Measurements from ENCODE around the gene PCYT1A. TPM values are rescaled to one million over a fixed set of nuclear protein-coding genes. Genes with fewer than 3 reads are reported as not detected.

The PCYT1A gene
- total and polyA plus RNA-seq, 2 donors (not counting 3 experiments of a cell fraction or from before 2014, with no cell fraction given) = 50.3 to 65.5 TPM

DNA sequence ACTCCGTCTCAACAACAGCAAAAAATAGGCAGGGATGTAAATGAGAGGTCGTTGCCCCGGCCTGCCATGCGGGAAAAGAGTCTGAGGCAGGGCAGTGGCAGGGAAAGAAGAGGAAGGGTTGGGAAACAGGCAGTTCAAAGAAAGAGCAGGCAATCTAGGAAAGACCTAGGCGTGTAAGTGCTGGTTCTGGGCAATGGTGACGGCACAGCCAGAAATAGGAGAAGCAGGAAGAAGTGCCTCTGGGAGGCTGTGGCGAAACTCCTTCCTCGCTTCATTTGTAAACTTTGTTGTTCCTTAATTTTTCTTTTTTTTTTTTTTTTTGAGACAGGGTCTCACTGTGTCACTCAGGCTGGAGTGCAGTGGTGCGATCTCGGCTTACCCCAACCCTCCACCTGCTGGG, 66.9 kb downstream of the PCYT1A start:
- Histone ChIP-seq H3K4me1 (ENCODE audit: control insufficient read depth, extremely low read depth, insufficient read depth, low read length) (no peaks in the 10 kb centered on the region), H3K4me2 (ENCODE audit: insufficient read depth, low read length) (no peak overlapping the region), H3K9ac (replicated peaks; ENCODE audit: extremely low read depth, insufficient read depth, low read length) (no peak overlapping the region), H2AFZ (ENCODE audit: low read depth, low read length) (no peak overlapping the region), H3K79me2 (ENCODE audit: control insufficient read depth, insufficient read depth, low read length) (no peaks in the 10 kb centered on the region), H3K9me3 (replicated peaks; ENCODE audit: control insufficient read depth, insufficient read depth, low read length) (no peaks in the 10 kb centered on the region), H3K36me3 (ENCODE audit: control insufficient read depth in 2 of 2, extremely low read depth in 1 of 2, insufficient read depth in 2 of 2, low read length in 2 of 2) (no peaks in the 10 kb centered on the region), H3K4me3 (replicated peaks in 1 of 3; ENCODE audit: insufficient read depth in 1 of 3, low read depth in 1 of 3, low read length in 3 of 3) (no peak overlapping the region), H3K27me3 (ENCODE audit: control insufficient read depth in 2 of 2, insufficient read depth in 2 of 2, low read length in 2 of 2) (peaks cover 4 to 7% of the 10 kb centered on the region in 2 experiments), H3K9me1 (replicated peaks; ENCODE audit: control insufficient read depth, extremely low read depth, insufficient read depth, low read length) (no peaks in the 10 kb centered on the region), H3K27ac (ENCODE audit: insufficient read depth, low read depth, low read length) (no peak overlapping the region), H4K20me1 (replicated peaks; ENCODE audit: control insufficient read depth, extremely low read depth, insufficient read depth, low read length) (no peaks in the 10 kb centered on the region)
- TF ChIP-seq, protein P1, sequence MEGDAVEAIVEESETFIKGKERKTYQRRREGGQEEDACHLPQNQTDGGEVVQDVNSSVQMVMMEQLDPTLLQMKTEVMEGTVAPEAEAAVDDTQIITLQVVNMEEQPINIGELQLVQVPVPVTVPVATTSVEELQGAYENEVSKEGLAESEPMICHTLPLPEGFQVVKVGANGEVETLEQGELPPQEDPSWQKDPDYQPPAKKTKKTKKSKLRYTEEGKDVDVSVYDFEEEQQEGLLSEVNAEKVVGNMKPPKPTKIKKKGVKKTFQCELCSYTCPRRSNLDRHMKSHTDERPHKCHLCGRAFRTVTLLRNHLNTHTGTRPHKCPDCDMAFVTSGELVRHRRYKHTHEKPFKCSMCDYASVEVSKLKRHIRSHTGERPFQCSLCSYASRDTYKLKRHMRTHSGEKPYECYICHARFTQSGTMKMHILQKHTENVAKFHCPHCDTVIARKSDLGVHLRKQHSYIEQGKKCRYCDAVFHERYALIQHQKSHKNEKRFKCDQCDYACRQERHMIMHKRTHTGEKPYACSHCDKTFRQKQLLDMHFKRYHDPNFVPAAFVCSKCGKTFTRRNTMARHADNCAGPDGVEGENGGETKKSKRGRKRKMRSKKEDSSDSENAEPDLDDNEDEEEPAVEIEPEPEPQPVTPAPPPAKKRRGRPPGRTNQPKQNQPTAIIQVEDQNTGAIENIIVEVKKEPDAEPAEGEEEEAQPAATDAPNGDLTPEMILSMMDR (IDR thresholded peaks at IDR 0.05; ENCODE audit: extremely low read depth in 1 of 2, insufficient read depth in 1 of 2, low read depth in 1 of 2, low read length in 2 of 2) = no peak
- TF ChIP-seq FOS (IDR thresholded peaks at IDR 0.05; ENCODE audit: borderline replicate concordance, insufficient read depth, low read length) (no peak), POLR2A (IDR thresholded peaks at IDR 0.05; ENCODE audit: low read depth, low read length) (no peak), MYC (IDR thresholded peaks at IDR 0.05; ENCODE audit: low read depth, low read length) (no peak), POLR2AphosphoS5 (IDR thresholded peaks at IDR 0.05; ENCODE audit: insufficient read depth, low read depth, low read length) (no peak), JUN (IDR thresholded peaks at IDR 0.05; ENCODE audit: borderline replicate concordance, insufficient read depth, insufficient read length, low read depth) (no peak), GATA2 (IDR thresholded peaks at IDR 0.05; ENCODE audit: insufficient read depth, insufficient read length, low read depth, low read length) (no peak), EZH2 (IDR thresholded peaks at IDR 0.05; ENCODE audit: borderline replicate concordance, low read depth, low read length, severe bottlenecking) (no peak)
- TF ChIP-seq, protein P2, sequence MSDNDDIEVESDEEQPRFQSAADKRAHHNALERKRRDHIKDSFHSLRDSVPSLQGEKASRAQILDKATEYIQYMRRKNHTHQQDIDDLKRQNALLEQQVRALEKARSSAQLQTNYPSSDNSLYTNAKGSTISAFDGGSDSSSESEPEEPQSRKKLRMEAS (IDR thresholded peaks at IDR 0.05; ENCODE audit: insufficient read depth, insufficient read length) = no peak
- dilution Hi-C loops (cut with MboI; ENCODE audit: extremely low pct_ligation_motif_present, low sequenced_read_pairs) = no loop called here
- BruUV-seq (replicated peaks) = no TSS peak
- DNase-seq (ENCODE audit: low read depth, low spot score) (no peak), FAIRE-seq (no peak)
- ChIA-PET CTCF (interaction anchor here (0.6 to 0.9 kb wide), 2 partner anchors 33 to 236 kb away, joined by 4 read pairs; no protein-coding TSS in a partner anchor), POLR2A (no interaction called here)
- intact Hi-C loops (cut with micrococcal nuclease) = no loop called here
